Hematopoietic multipotent progenitor cell (in vitro differentiated cells): ENCODE data around the gene FAT1. TPM values are rescaled to one million over a fixed set of nuclear protein-coding genes. Genes with fewer than 3 reads are reported as not detected.
"Not testable (repeated sequence)": the region's sequence is repeated elsewhere in the genome, so short reads cannot be mapped to it uniquely, and the experiment has no call there.

Experiments
- DNase-seq, 3 donors: peaks; one replicate each; pipeline ENCODE4 v3.0.0-alpha.2; 2011 to 2015; ENCODE audit warnings: low read depth in 2 of 3, low spot score in 2 of 3
- total RNA-seq: library from RNA; depleted of rRNA; stranded (reverse); fragments of >200 nt; gene quantifications from one replicate; pipeline ENCODE4 v1.2.3, GENCODE V29; 2012

FAT1 gene
- total RNA-seq, 1 donor: 0.81 TPM

- no peak for DNase-seq
Measured at GRCh38 chr4:186666750-186667149, 56.9 kb downstream of the FAT1 start.

GRCh38 chr4:186666252-186666651, 57.4 kb downstream of the FAT1 start:
- no peak for DNase-seq

GRCh38 chr4:186660403-186660802, 63.3 kb downstream of the FAT1 start:
- DNase-seq: no peak

GRCh38 chr4:186659935-186660334, 63.7 kb downstream of the FAT1 start:
- no peak for DNase-seq

DNA sequence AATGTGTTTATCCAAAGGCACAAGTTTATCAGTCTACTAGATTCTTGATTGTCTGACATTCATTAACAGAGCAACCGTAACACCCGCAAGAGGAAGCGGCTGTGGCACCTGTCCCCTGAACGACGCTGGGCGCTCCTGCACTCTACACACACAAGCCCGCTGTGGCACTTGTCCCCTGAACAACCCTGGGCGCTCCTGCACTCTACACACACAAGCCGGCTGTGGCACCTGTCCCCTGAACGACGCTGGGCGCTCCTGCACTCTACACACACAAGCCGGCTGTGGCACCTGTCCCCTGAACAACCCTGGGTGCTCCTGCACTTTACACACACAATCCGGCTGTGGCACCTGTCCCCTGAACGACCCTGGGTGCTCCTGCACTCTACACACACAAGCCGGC, 64.2 kb downstream of the FAT1 start:
- DNase-seq: not testable (repeated sequence)

DNA sequence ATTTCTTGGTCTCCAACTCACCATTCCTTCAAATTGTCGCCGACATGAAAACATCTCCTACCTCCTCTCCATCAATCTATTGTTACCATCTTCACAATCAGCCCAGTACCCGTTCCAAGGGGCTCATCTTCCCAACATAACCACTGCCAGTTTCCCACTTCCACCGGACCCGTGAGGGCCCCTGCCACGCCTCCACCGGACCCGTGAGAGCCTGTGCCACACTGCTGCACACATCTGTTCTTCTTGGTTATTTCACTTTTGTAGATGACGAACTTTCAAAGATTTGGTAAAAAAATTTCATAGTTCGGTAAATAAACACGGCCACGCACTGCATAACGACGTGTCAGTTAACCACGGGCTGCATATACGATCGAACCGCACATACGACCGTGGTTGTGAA, 65.0 kb downstream of the FAT1 start:
- DNase-seq: no peak

DNA sequence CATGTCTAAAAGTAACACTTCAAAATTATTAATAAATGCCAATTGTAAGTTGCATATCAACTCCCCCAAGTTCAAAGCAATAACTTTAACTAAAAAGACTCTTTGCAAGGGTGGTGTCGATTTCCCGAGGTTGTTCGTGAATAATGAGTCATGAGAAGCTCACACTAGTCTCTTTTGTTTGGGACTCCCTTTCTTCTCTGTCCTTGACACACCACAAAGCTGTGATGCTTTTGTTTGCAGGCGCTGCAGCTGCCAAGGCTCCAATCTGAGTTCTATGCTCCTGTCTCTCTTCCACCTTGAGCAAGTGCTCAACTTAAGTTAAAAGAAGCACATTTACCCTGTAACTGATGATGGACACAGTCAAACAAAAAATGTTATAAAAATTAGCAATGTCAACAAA, 65.9 kb downstream of the FAT1 start:
- DNase-seq: no peak

DNA sequence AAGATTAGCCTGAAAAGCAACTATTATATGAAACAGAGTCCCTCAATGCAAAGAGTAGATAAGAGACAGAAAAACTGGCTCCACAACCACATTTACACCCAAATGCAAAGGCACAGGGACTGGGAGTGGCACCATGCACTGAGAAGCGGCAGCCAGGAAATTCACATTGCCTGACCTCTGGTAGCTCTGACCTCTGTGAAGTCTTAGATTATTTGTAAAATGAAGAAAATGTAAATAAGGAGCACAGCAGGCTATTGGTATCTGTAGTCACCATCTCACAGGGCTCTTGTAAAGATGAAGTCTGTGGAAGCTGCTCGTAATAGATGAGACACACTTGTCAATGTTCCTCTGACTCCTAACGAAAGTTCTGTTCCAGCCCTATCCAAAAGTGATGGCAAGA, 69.7 kb downstream of the FAT1 start:
- no peak for DNase-seq

GRCh38 chr4:186651624-186652023, 72.0 kb downstream of the FAT1 start:
- no peak for DNase-seq

DNA sequence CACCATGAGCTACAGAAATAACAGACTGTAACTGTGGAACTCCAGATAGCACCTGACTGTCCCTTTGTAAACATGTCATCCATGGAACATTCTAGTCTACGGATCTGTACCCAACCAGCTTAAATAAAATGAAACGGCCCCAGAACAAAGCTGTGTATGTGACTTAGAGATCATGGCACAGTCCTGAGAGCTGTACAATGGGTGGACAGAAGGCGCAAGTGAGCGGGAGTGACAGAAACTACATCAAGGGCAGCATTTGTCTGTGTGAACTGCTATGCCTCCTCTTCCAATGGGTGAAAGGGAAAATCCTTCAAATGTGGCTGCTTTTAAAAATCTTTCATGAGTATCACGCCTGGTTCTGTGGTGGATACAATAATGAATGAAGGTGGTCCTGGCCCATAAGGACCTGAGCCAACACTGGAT, 72.5 kb downstream of the FAT1 start:
- DNase-seq: no peak

DNA sequence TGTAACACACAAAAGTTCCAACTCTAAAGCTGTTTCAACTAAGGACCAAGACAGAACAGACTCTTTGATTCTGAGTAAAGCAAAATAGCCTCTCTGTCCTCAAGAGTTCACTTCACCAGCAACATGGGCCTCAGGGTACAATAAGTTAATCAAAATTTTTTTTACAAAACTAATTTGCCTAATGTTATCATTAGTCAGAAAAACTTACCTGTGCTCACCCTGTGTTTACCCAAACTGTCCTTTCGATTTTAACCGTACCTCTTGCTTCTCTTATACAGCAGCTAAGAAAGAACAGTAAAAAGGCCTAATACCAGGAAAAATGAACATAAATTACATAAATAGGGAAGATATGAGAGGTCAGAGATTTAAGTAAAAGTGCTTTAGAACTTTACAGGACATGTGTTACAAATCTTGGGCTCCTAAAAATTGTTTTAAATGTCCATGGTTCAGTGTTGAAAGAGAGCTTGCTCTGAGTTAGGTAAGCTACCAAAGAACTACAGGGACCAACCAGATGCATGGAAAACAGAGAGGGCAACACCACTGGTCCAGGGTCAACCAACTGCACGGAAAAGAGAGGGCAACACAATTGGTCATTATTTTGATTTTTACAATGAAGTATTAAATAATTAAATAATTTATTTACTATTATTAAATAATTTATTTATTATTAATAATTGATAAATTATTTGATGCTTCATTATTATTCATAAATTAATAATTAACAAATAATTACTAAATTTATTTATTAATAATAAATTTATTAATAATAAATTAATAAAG, 73.1 kb downstream of the FAT1 start:
- DNase-seq: no peak

DNA sequence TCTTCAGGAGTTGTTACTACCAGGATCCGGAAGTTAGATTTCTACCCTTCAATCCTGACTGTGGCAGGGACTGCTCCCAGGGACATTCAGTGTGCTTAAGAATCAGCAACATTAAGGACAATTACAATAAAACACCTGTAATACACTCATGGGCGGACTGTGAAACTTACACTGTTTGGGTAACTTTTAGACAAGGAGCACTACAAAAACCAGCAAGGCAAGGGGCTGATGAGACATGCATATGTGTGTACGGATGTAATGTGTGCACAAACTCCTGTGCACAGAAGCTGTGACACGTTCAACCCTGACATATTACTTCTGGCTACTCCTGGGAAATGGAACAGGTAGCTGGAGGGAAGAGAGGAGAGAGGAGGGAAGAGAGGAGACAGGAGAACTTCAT, 75.8 kb downstream of the FAT1 start:
- no peak for DNase-seq

GRCh38 chr4:186644737-186645261, 78.9 kb downstream of the FAT1 start:
- no peak for DNase-seq

DNA sequence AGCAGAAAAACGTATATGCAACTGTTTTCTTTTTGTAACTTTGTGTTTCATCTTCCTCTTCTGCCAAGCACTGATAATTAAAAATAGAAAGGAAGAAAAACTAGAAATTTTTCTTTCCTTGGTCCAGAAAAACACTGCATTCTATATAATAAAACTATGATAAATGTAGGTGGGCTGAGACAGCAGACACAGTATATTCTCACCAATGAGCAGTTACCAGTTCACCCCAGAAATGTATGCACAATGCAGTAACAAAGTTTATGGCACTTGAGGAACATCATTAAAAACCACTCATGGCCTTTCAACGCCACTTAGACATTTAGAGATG, 79.4 kb downstream of the FAT1 start:
- no peak for DNase-seq

GRCh38 chr4:186643501-186644310, 80.0 kb downstream of the FAT1 start:
- no peak for DNase-seq

DNA sequence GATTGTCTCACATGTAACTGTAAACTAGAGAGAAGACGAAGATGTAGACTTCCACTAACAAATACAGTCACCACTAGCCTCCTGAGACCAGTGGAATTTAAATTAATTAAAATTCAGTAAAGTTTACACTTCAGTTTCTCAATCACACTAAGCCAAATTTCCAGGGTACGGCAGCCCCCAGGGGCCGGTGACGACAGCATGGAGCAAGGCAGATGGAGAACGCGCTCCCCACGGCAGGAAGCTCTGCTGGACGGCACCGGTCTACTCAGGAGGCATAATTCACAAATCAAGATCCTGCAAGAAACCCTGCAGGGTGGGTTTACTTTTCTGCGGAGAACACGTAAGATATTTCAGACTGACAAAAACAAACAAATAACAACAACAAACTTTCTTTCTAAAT, 80.7 kb downstream of the FAT1 start:
- DNase-seq: no peak

DNA sequence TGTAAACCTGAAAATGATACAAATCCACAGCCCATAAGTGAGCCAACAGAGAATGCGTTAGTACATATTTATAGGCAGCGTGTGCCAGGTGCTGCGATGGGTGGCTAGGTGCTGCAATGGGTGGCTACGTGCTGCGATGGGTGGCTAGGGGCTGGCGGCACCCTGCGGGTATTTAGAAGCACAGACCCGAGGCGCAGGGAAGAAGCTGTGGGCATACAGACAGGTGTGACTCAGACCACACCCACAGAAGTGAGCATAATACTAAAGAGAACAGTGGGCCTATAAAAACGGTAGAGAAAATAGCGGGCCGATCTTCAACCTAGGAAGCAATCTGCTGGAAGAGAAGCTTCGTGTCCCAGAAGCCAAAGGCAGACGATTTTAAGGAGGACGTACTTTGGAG, 81.1 kb downstream of the FAT1 start:
- DNase-seq: no peak

DNA sequence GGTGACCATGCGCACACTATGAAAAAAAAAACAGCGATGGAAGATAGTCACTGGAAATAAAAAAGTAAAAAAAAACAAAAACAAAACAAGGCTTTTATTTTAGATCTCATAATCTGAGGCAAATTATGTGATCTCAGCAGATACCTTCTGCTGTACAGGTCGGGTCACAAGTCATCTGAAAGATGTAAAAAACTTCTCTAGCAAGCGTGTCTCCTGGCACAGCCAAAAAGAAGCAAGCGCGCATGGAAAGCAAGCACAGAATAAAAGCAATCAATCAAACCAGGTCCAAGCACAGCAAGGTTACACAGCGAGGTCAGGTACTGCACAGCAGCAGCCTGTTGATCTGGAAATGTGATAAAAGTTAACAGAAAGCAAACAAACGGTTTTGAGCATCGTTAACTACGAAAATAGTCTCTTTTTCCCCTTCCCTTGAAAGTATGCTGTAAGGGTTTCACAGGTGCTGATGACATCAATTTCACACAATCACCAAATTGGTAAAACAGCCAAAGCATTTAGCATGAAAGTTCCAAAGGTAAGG, 89.0 kb downstream of the FAT1 start:
- no peak for DNase-seq

- no peak for DNase-seq
Measured at GRCh38 chr4:186633844-186634243, 89.8 kb downstream of the FAT1 start.

DNA sequence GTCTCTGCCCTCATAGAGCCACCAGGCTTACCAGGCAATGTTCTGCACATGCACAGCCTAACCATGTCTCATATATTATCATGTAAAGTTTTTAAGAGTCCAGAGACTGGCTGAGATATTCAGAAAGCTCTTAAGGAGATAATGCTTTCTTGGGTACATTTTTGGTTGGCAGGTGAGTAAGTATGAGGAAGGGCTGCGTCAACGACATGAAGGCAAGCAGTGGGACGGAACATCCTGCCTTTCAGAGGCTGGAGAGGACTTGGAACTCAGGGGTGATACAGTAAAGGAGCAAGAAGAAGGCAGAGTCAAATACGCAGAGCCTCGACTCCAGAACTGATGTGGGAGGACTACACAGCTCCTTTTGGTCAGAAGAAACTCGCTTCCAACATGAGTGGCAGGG, 93.5 kb downstream of the FAT1 start:
- DNase-seq: no peak

GRCh38 chr4:186628058-186628711, 95.5 kb downstream of the FAT1 start:
- no peak for DNase-seq
